Panc1 (cell line): Measurements from ENCODE around the gene ZCCHC9. TPM values are rescaled to one million over a fixed set of nuclear protein-coding genes. Genes with fewer than 3 reads are reported as not detected.
A peak's percentile ranks its signal among the peaks of the same experiment; 100 is the strongest.
"Not testable (repeated sequence)": the region's sequence is repeated elsewhere in the genome, so short reads cannot be mapped to it uniquely, and the experiment has no call there.

ENCODE experiments used
- ATAC-seq: fragments of 200-7000 bp; cut with Tn5 transposase; 2 replicates; pipeline ENCODE4 v1.9.1; 2020; ENCODE audit warnings: mild to moderate bottlenecking, moderate library complexity
- BruUV-seq: library from RNA; stranded (reverse); fragments of 400-500 nt; replicated peaks from 2 replicates; lab custom pipeline; 2021; lab: Mats Ljungman, UMichigan
- CTCF ChIA-PET: fragments of 300-600 bp; sonication (Branson Sonifier 250); formaldehyde crosslinking; loops from one replicate; lab custom pipeline; 2022; ENCODE audit warnings: antibody characterized with exemption; lab: Charles Lee
- POLR2A ChIA-PET: fragments of 300-600 bp; sonication (Branson Sonifier 250); formaldehyde crosslinking; loops from one replicate; lab custom pipeline; 2022; ENCODE audit warnings: antibody characterized with exemption; lab: Charles Lee
- DNase-seq: peaks from one replicate; pipeline ENCODE4 v3.0.0-alpha.2; 2010; ENCODE audit warnings: low read depth, low spot score
- H3K27ac ChIP-seq: 2 replicates; pipeline ENCODE4 v1.5.1; 2011; ENCODE audit warnings: mild to moderate bottlenecking, low read length, inconsistent platforms
- H3K27me3 ChIP-seq: fragments of 200-500 bp; sonication (Bioruptor generic); 2 replicates; pipeline ENCODE4 v1.6.0; 2014; ENCODE audit warnings: low read length, inconsistent platforms; ENCODE audit not compliant: control insufficient read depth, insufficient read depth
- H3K36me3 ChIP-seq: fragments of 200-500 bp; sonication (Bioruptor generic); 2 replicates; pipeline ENCODE4 v1.5.1; 2014; ENCODE audit warnings: inconsistent platforms, mild to moderate bottlenecking, low read length, moderate library complexity; ENCODE audit not compliant: control insufficient read depth, insufficient read depth
- H3K4me1 ChIP-seq: 2 replicates; pipeline ENCODE4 v1.5.1; 2011; ENCODE audit warnings: inconsistent platforms, mild to moderate bottlenecking, low read length, moderate library complexity; ENCODE audit not compliant: control insufficient read depth, insufficient read depth
- H3K4me3 ChIP-seq, 2 experiments: 2 replicates each; pipeline ENCODE4 v1.5.1; 2011 to 2012; ENCODE audit warnings: low read depth in 2 of 2, low read length in 2 of 2, mild to moderate bottlenecking in 2 of 2, inconsistent platforms in 1 of 2, moderate library complexity in 1 of 2
- H3K9me3 ChIP-seq: fragments of 200-500 bp; sonication (Bioruptor generic); 2 replicates; pipeline ENCODE4 v1.5.1; 2014; ENCODE audit warnings: low read depth, mild to moderate bottlenecking, inconsistent platforms, low read length, moderate library complexity; ENCODE audit not compliant: control insufficient read depth, insufficient read depth
- POLR2AphosphoS5 ChIP-seq: IDR thresholded peaks from 2 replicates; pipeline ENCODE4 v1.6.1; 2012; ENCODE audit warnings: mild to moderate bottlenecking, low read depth, low read length, moderate library complexity
- SIN3A ChIP-seq: IDR thresholded peaks from 2 replicates; pipeline ENCODE4 v1.6.1; 2012; ENCODE audit warnings: low read depth, mild to moderate bottlenecking, low read length, moderate library complexity, borderline replicate concordance; ENCODE audit not compliant: insufficient read depth
- TCF7L2 ChIP-seq: IDR thresholded peaks from 2 replicates; pipeline ENCODE4 v1.6.1; 2011; ENCODE audit warnings: mild to moderate bottlenecking, low read depth, low read length, inconsistent platforms
- in situ Hi-C: cut with HindIII; loops from 2 replicates; pipeline ENCODE4 v1.10.0; 2016; ENCODE audit warnings: low sequenced_read_pairs, low pct_unique_long_range_greater_than_20kb
- intact Hi-C: fragments of 100-400 bp; cut with micrococcal nuclease; formaldehyde crosslinking; loops from one replicate; pipeline ENCODE4 v1.10.0; 2022; ENCODE audit not compliant: unreplicated experiment
- total RNA-seq: library from RNA; stranded (reverse); gene quantifications from one replicate; pipeline ENCODE4 v1.2.1, GENCODE V29; 2021; ENCODE audit not compliant: unreplicated experiment
- TF ChIP-seq, protein P1 (sequence below): fragments of 450-650 bp; IDR thresholded peaks from 2 replicates; pipeline ENCODE4 v1.5.1; 2017; ENCODE audit warnings: mild to moderate bottlenecking
- TF ChIP-seq, protein P2 (sequence below), 2 experiments: IDR thresholded peaks; 2 replicates each; pipeline ENCODE4 v1.6.1; 2011 to 2012; ENCODE audit warnings: low read depth in 2 of 2, control low read depth in 1 of 2, low read length in 1 of 2, mild to moderate bottlenecking in 1 of 2, moderate library complexity in 1 of 2; ENCODE audit not compliant: insufficient read depth in 1 of 2

ZCCHC9 gene
- total RNA-seq, 1 experiment from 2014 or later, result 41.5 TPM

DNA sequence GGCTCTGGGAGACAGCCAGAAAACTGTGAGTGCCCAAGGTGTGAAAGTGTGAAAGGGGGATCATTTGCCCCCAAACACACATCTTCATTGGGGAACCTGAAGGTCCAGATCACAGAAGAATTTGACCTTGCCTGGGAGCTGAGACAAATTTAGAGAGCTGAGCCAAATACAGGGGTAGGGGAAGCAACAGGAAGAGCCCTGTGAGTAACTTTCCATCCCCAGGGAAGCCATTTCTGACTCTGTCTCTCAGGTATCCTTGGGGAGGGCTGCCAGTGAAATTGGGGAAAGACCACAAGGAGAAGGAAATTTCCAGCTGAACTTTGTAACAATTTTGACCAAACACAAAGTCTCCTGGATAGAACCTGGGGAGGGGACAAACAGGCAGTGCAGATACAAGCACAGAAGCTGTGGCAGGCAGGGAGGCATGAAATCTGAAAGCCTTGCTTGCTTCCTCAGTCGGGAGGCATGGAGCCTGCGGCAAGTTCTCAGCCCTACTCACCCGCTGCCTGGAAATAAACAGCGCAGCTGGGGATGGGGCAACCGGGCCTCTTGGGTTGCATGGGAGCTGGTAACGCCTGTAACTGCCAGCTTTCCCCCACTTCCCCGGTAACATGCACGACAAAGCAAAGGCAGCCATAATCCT, 31.5 kb upstream of the ZCCHC9 start:
- ChIA-PET CTCF (no interaction called here), POLR2A (interaction anchor here (0.6 to 0.7 kb wide), 2 partner anchors 169 to 365 kb away, joined by 3 read pairs; no protein-coding TSS in a partner anchor)
- Histone ChIP-seq H3K4me1 (peaks cover 17% of the 10 kb centered on the region), H3K27me3 (no peaks in the 10 kb centered on the region), H3K27ac (peak overlapping the region; percentile 67), H3K4me3 (no peak overlapping the region), H3K36me3 (no peaks in the 10 kb centered on the region; the same call in 1 of the 2 replicates), H3K9me3 (peaks cover 4% of the 10 kb centered on the region; the same call in 1 of the 2 replicates)
- TF ChIP-seq, protein P1, sequence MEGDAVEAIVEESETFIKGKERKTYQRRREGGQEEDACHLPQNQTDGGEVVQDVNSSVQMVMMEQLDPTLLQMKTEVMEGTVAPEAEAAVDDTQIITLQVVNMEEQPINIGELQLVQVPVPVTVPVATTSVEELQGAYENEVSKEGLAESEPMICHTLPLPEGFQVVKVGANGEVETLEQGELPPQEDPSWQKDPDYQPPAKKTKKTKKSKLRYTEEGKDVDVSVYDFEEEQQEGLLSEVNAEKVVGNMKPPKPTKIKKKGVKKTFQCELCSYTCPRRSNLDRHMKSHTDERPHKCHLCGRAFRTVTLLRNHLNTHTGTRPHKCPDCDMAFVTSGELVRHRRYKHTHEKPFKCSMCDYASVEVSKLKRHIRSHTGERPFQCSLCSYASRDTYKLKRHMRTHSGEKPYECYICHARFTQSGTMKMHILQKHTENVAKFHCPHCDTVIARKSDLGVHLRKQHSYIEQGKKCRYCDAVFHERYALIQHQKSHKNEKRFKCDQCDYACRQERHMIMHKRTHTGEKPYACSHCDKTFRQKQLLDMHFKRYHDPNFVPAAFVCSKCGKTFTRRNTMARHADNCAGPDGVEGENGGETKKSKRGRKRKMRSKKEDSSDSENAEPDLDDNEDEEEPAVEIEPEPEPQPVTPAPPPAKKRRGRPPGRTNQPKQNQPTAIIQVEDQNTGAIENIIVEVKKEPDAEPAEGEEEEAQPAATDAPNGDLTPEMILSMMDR, result no peak
- no peak for TF ChIP-seq SIN3A
- TF ChIP-seq TCF7L2, result no peak
- no peak for TF ChIP-seq POLR2AphosphoS5
- TF ChIP-seq, protein P2, sequence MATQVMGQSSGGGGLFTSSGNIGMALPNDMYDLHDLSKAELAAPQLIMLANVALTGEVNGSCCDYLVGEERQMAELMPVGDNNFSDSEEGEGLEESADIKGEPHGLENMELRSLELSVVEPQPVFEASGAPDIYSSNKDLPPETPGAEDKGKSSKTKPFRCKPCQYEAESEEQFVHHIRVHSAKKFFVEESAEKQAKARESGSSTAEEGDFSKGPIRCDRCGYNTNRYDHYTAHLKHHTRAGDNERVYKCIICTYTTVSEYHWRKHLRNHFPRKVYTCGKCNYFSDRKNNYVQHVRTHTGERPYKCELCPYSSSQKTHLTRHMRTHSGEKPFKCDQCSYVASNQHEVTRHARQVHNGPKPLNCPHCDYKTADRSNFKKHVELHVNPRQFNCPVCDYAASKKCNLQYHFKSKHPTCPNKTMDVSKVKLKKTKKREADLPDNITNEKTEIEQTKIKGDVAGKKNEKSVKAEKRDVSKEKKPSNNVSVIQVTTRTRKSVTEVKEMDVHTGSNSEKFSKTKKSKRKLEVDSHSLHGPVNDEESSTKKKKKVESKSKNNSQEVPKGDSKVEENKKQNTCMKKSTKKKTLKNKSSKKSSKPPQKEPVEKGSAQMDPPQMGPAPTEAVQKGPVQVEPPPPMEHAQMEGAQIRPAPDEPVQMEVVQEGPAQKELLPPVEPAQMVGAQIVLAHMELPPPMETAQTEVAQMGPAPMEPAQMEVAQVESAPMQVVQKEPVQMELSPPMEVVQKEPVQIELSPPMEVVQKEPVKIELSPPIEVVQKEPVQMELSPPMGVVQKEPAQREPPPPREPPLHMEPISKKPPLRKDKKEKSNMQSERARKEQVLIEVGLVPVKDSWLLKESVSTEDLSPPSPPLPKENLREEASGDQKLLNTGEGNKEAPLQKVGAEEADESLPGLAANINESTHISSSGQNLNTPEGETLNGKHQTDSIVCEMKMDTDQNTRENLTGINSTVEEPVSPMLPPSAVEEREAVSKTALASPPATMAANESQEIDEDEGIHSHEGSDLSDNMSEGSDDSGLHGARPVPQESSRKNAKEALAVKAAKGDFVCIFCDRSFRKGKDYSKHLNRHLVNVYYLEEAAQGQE (IDR thresholded peaks at IDR 0.05; ENCODE audit: insufficient read depth in 1 of 2, low read depth in 2 of 2, low read length in 1 of 2), result no peak
- BruUV-seq, result no TSS peak
- DNase-seq (no peak), ATAC-seq (peak; percentile 57; the same call in 1 of the 2 replicates)
- intact Hi-C loops (no loop called here), in situ Hi-C loops (no loop called here)

DNA sequence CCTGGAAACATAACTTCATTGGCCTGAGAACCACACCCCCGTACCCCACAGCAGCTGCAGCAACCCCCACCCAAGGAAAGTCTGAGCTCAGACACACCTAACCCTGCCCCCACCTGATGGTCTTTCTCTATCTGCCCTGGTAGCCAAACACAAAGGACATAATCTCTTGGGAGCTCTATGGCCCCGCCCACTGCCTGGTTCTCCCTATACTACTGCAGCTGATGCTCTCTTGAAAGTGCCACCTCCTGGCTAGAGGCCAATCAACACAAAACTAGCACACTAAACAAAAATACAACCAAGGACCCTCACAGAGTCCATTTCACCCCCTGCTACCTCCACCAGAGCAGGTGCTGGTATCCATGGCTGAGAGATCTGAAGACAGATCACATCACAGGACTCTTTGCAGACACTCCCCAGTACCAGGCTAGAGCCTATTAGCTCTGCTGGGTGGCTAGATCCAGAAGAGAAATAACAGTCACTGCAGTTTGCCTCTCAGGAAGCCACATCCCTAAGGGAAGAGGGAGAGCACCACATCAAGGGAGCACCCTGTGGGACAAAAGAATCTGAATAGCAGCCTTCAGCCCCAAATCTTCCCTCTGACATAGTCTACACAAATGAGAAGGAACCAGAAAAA, 30.9 kb upstream of the ZCCHC9 start:
- CTCF ChIA-PET, H3K4me3 ChIP-seq, H3K27me3 ChIP-seq, DNase-seq, BruUV-seq, in situ Hi-C loops, H3K9me3 ChIP-seq, H3K36me3 ChIP-seq, intact Hi-C loops: not testable (repeated sequence)
- POLR2A ChIA-PET, result interaction anchor here (0.6 kb wide), 3 partner anchors 366 to 1268 kb away, joined by 3 to 9 read pairs (median 9); no protein-coding TSS in a partner anchor
- Histone ChIP-seq H3K27ac (peak overlapping the region; percentile 67; the same call in 1 of the 2 replicates), H3K4me1 (peaks cover 17% of the 10 kb centered on the region)
- ATAC-seq, result peak; percentile 55; the same call in 1 of the 2 replicates
